Right lobe of liver (tissue), 6 donors: ENCODE results near the gene PHETA1. TPM values are rescaled to one million over a fixed set of nuclear protein-coding genes. Genes with fewer than 3 reads are reported as not detected.
"Not testable (repeated sequence)": the region's sequence is repeated elsewhere in the genome, so short reads cannot be mapped to it uniquely, and the experiment has no call there.

Experiments
- ATAC-seq, 4 donors: fragments of 200-7000 bp; cut with Tn5 transposase; one replicate each; pipeline ENCODE4 v1.9.1; 2020; ENCODE audit warnings: mild to moderate bottlenecking in 4 of 4, moderate library complexity in 4 of 4
- DNase-seq, 3 donors: peaks; one replicate each; pipeline ENCODE4 v3.0.0-alpha.2; 2020
- H3K27ac ChIP-seq, 3 donors: fragments of 200-600 bp; one replicate each; pipeline ENCODE4 v1.8.0; 2022
- H3K27me3 ChIP-seq, 2 donors: fragments of 200-600 bp; one replicate each; pipeline ENCODE4 v1.8.0; 2022
- H3K36me3 ChIP-seq, 4 donors: fragments of 200-600 bp; sonication (generic) in 1 of 4; one replicate each; pipeline versions ENCODE4 v1.5.1 to v1.8.0; 2017 to 2022; ENCODE audit warnings: control low read depth in 1 of 4
- H3K4me1 ChIP-seq, 4 donors: fragments of 200-600 bp; sonication (generic) in 1 of 4; one replicate each; pipeline versions ENCODE4 v1.5.1 to v1.8.0; 2017 to 2022; ENCODE audit warnings: control low read depth in 1 of 4
- H3K4me3 ChIP-seq, 3 donors: fragments of 200-600 bp; one replicate each; pipeline ENCODE4 v1.8.0; 2022
- H3K9me3 ChIP-seq, 4 donors: fragments of 200-600 bp; sonication (generic) in 1 of 4; one replicate each; pipeline versions ENCODE4 v1.5.1 to v1.8.0; 2017 to 2022; ENCODE audit warnings: control low read depth in 1 of 4
- POLR2A ChIP-seq: fragments of 450-650 bp; IDR thresholded peaks from one replicate; pipeline ENCODE4 v1.6.1; 2017; ENCODE audit warnings: antibody characterized with exemption, mild to moderate bottlenecking
- WGBS: methylation state at CpG from one replicate; pipeline ENCODE4 v1.1.6; 2018; ENCODE audit warnings: low coverage, low lambda C conversion rate; ENCODE audit not compliant: insufficient coverage; ENCODE audit errors: missing lambda C conversion rate; 5-methylcytosine and 5-hydroxymethylcytosine counted together
- intact Hi-C, 2 donors: fragments of 100-400 bp; cut with DNase I; formaldehyde crosslinking; loops; one replicate each; pipeline versions ENCODE4 v1.11.2 to v1.14.1; 2022
- total RNA-seq, 6 experiments: library from RNA; depleted of rRNA in 2 of 6; stranded (reverse); fragments of >200 nt in 2 of 6; fragmentation: NEBNext Ultra II Directional in 3 of 6; extraction: Animal tissue kit (Norgen Biotek cat#: 25700) in 3 of 6; gene quantifications; one replicate each; pipeline versions ENCODE4 v1.1.0 to v1.2.4, GENCODE V29; 2016 to 2023
- TF ChIP-seq, protein P1 (sequence below), 4 donors: fragments of 200-600 bp in 3 of 4; fragments of 450-650 bp in 1 of 4; IDR thresholded peaks; one replicate each; pipeline versions ENCODE4 v1.5.1 to v1.8.0; 2016 to 2022; ENCODE audit warnings: antibody characterized with exemption in 4 of 4, mild to moderate bottlenecking in 2 of 4
- donor health status: DM: no; HTN: yes; CAD: no.
- donor health status: DM: no; HTN: no; CAD: no.
- donor health status: DM: no; HTN: no; CAD: no.
- donor health status: DM: no; HTN: yes; CAD: no.
- donor health status: DM: no; HTN: yes; CAD: no.

Gene PHETA1
- total RNA-seq, 6 experiments from 2014 or later: 4.2 to 14.8 (median 7.0) TPM

DNA sequence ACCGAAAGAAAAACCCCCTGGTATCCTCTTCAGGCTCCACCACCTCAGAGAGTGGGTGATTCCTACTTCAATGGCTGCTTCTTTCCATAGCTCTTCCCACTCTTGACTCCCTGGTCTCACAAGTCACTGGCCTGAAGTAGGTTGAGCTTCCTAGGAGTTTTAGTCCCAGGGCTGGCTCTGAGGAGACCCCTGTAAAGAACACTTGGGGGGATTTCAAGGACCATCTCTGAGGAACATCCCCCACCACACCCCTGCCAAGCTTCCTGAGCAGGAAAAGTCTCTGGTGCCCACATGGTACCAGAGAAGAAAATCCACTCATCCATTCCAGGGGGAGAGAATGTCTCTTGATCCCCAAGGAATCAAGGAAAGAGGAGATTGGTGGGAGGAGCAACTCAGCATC is 25.7 kb downstream of the PHETA1 start:
- Histone ChIP-seq H3K4me3 (no peak overlapping the region), H3K27me3 (no peaks in the 10 kb centered on the region), H3K9me3 (no peaks in the 10 kb centered on the region), H3K4me1 (no peaks in the 10 kb centered on the region), H3K27ac (no peak overlapping the region), H3K36me3 (peaks cover 0 to 6% (median 0%) of the 10 kb centered on the region in 4 donors)
- no peak for ATAC-seq
- DNase-seq: no peak
- no peak for TF ChIP-seq POLR2A
- TF ChIP-seq, protein P1, sequence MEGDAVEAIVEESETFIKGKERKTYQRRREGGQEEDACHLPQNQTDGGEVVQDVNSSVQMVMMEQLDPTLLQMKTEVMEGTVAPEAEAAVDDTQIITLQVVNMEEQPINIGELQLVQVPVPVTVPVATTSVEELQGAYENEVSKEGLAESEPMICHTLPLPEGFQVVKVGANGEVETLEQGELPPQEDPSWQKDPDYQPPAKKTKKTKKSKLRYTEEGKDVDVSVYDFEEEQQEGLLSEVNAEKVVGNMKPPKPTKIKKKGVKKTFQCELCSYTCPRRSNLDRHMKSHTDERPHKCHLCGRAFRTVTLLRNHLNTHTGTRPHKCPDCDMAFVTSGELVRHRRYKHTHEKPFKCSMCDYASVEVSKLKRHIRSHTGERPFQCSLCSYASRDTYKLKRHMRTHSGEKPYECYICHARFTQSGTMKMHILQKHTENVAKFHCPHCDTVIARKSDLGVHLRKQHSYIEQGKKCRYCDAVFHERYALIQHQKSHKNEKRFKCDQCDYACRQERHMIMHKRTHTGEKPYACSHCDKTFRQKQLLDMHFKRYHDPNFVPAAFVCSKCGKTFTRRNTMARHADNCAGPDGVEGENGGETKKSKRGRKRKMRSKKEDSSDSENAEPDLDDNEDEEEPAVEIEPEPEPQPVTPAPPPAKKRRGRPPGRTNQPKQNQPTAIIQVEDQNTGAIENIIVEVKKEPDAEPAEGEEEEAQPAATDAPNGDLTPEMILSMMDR (IDR thresholded peaks at IDR 0.05): no peak
- intact Hi-C loops: no loop called here
- 80% methylated on average over 1 of the region's 1 CpG for WGBS

DNA sequence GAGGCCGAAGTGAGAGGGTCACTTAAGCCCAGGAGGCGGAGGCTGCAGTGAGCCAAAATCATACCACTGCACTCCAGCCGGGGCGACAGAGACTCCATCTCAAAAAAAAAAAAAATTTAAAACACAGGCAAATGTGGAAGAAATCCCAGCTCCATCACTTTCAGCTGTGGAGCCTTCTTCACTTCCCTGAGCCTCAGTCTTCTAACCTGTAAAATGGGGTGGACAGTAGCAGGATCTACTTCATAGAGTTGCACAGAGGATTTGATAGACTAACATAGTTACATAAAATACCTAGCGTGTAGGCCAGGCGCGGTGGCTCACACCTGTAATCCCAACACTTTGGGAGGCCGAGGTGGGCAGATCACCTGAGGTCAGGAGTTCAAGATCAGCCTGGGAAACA is 26.5 kb downstream of the PHETA1 start:
- no peak for ATAC-seq
- Histone ChIP-seq H3K9me3 (no peaks in the 10 kb centered on the region), H3K27ac (no peak overlapping the region), H3K36me3 (peaks cover 0 to 10% (median 0%) of the 10 kb centered on the region in 4 donors), H3K4me3 (no peak overlapping the region), H3K27me3 (no peaks in the 10 kb centered on the region), H3K4me1 (no peaks in the 10 kb centered on the region)
- intact Hi-C loops: no loop called here
- TF ChIP-seq, protein P1 (IDR thresholded peaks at IDR 0.05): no peak
- no peak for TF ChIP-seq POLR2A
- DNase-seq: no peak
- WGBS: 90% methylated on average over 8 of the region's 8 CpGs

DNA sequence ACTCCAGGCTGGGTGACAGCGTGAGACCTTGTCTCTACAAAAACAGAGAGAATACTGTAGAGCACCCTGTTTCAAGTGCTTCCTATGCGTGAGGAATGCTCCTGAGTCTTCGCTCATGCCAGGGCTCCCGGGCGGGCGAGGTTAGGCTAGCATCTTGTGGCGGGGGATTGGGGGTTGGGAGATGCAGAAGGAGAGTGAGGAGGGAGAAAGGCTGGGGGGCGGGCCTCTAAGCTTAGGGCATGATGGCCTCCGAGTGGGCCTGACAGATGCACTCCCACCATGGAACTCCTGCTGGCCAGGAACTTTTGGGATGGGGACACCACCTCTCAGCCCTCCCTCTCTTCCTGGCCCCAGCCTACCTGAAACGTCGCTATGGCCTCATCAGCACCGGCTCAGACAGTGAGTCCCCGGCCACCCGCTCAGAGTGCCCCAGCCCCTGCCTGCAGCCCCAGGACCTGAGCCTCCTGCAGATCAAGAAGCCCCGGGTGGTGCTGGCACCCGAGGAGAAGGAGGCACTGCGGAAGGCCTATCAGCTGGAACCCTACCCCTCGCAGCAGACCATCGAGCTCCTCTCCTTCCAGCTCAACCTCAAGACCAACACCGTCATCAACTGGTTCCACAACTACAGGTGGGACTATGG is 27.3 kb downstream of the PHETA1 start:
- DNase-seq (no peak), ATAC-seq (peak in 2 of 4 donors; percentile 12 to 32)
- Histone ChIP-seq H3K9me3 (no peaks in the 10 kb centered on the region), H3K27me3 (no peaks in the 10 kb centered on the region), H3K4me1 (no peaks in the 10 kb centered on the region), H3K27ac (no peak overlapping the region), H3K4me3 (no peak overlapping the region), H3K36me3 (peaks cover 0 to 10% (median 0%) of the 10 kb centered on the region in 4 donors)
- intact Hi-C loops: no loop called here
- TF ChIP-seq, protein P1 (IDR thresholded peaks at IDR 0.05): no peak
- 88% methylated on average over 7 of the region's 20 CpGs for whole genome bisulfite sequencing

DNA sequence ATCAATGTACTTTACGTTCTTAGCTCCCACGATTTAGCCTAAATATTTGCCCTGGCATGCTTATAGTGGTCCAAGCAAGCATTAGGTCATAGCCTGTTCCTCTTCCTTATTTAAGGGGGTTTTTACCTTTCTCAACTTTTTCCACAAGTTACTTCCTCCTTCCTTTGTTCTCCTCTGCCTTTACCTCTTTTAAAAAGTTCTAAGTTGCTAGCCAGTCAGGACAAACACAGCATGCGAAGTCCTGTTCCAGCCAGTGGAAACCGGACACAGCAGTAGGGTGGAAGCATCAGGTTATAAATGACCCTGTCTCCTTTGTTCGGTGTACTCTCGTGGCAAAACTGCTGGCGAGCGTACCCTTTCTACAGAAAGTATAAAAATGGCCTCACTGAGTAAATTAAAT is 28.2 kb downstream of the PHETA1 start:
- ATAC-seq, H3K4me3 ChIP-seq, H3K4me1 ChIP-seq, H3K27ac ChIP-seq, intact Hi-C loops, H3K9me3 ChIP-seq, DNase-seq, H3K27me3 ChIP-seq, H3K36me3 ChIP-seq: not testable (repeated sequence)
- 78% methylated on average over 7 of the region's 8 CpGs for whole genome bisulfite sequencing

GRCh38 chr12:111340231-111340630 is 28.7 kb downstream of the PHETA1 start:
- no peaks in the 10 kb centered on the region for H3K27me3 ChIP-seq
- no peak for TF ChIP-seq POLR2A
- TF ChIP-seq, protein P1 (IDR thresholded peaks at IDR 0.05): no peak
- H3K27ac ChIP-seq: no peak overlapping the region
- intact Hi-C loops: no loop called here
- H3K9me3 ChIP-seq: no peaks in the 10 kb centered on the region
- H3K4me3 ChIP-seq: no peak overlapping the region
- 100% methylated on average over 1 of the region's 1 CpG for WGBS
- no peak for DNase-seq
- ATAC-seq: no peak
- no peaks in the 10 kb centered on the region for H3K4me1 ChIP-seq
- H3K36me3 ChIP-seq: peaks cover 0 to 10% (median 0%) of the 10 kb centered on the region in 4 donors
